BLaER1 (cell line): ENCODE data around the gene HECTD4.

ENCODE experiments used
- H3K27ac ChIP-seq: shearing (Covaris generic); formaldehyde crosslinking; 2 replicates; pipeline ENCODE4 v1.8.1; 2022
- H3K27me3 ChIP-seq: shearing (Covaris generic); formaldehyde crosslinking; 2 replicates; pipeline ENCODE4 v1.8.1; 2022
- H3K36me3 ChIP-seq: shearing (Covaris generic); formaldehyde crosslinking; 2 replicates; pipeline ENCODE4 v1.8.1; 2022
- H3K4me1 ChIP-seq: shearing (Covaris generic); formaldehyde crosslinking; 2 replicates; pipeline ENCODE4 v1.8.1; 2022
- H3K4me2 ChIP-seq: shearing (Covaris generic); formaldehyde crosslinking; 2 replicates; pipeline ENCODE4 v1.8.1; 2022
- H3K4me3 ChIP-seq: shearing (Covaris generic); formaldehyde crosslinking; 2 replicates; pipeline ENCODE4 v1.8.1; 2022
- H3K9ac ChIP-seq: shearing (Covaris generic); formaldehyde crosslinking; 2 replicates; pipeline ENCODE4 v1.8.1; 2022
- H3K9me3 ChIP-seq: shearing (Covaris generic); formaldehyde crosslinking; 2 replicates; pipeline ENCODE4 v1.8.1; 2022
- H4K20me1 ChIP-seq: shearing (Covaris generic); formaldehyde crosslinking; 2 replicates; pipeline ENCODE4 v1.8.1; 2022
- Cebpa-rat ChIP-seq: shearing (Covaris generic); IDR thresholded peaks from 2 replicates; pipeline ENCODE4 v1.8.1; 2022

The HECTD4 gene

DNA sequence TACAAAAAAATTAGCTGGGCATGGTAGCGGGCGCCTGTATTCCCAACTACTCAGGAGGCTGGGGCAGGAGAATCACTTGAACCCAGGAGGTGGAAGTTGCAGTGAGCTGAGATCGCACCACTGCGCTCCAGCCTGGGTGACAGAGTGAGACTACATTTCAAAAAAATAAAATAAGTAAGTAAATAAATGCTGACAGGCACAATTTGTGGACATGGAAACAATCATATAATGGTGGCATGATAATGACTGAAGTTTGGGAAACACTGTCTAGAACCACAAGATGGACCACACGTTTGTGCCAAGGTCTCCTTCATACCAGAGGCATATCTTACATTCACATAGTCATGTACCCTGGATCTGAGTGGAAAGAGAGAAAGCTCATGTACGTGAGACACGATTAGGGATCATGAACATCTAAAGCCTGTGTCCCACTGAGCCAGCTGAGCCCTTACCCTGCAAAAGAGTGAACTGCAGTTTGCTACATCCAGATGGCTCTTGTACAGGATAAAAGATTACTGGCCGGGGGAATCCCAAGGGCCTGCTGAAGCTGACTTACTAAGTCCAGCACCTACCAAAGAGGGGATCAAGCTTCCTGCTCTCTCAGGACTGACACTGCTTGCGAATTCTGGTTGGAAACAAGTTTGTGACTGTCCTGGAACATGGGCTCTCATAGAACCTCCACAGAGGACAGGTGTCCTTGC lies 194.0 kb downstream of the HECTD4 start:
- Histone ChIP-seq H3K27ac (no peak overlapping the region), H3K36me3 (peaks cover 100% of the 10 kb centered on the region)
- TF ChIP-seq Cebpa-rat: no peak

DNA sequence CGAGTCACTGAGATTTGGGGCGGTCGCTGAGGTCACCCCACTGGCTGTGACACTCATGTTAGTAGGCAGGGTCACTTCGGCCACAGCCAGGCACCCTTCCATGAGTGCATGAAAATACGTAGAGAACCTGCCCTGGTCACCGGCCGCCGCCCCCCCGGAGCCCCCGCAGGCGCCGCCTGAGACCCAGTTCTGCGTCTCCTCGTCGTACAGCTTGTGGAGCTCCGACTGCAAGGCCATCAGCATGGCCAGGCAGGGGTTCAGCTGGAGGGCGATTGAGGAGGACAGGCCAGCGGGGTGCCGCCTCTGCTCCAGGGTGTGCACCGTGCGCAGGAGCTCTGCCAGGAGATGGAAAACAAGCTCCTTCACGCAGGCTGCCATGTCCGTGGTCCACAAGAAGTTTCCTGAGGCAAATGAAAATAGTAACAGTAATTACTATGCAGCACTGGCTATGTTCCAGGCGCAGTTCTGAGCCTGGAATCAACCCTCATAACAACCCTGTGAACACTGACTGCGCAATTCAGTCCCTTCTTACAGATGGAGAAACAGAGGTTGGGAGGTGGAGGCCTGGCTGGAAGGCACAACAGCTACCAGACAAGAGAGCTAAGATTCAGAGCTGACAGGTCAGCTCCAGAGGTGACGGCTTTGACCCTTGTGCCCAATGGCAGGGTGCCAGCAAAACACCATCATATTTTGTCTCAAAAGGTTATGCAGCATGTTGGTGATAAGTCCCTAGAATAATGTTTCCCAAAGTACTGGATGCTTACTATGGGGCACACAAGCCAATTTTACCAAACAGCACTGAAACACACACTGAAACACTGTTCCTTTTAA lies 196.9 kb downstream of the HECTD4 start:
- peaks cover 5% of the 10 kb centered on the region; the same call in 1 of the 2 replicates for H4K20me1 ChIP-seq
- H3K4me3 ChIP-seq: no peak overlapping the region
- no peak overlapping the region for H3K4me2 ChIP-seq
- H3K27ac ChIP-seq: no peak overlapping the region
- no peaks in the 10 kb centered on the region for H3K9me3 ChIP-seq
- H3K36me3 ChIP-seq: peaks cover 99% of the 10 kb centered on the region
- no peak overlapping the region for H3K9ac ChIP-seq
- no peaks in the 10 kb centered on the region for H3K27me3 ChIP-seq
- TF ChIP-seq Cebpa-rat: no peak
- no peaks in the 10 kb centered on the region for H3K4me1 ChIP-seq

More for the DNA sequence above, 194.0 kb downstream of the HECTD4 start:
- H3K4me1 ChIP-seq: no peaks in the 10 kb centered on the region
- no peak overlapping the region for H3K4me2 ChIP-seq
- no peak overlapping the region for H3K9ac ChIP-seq
- no peaks in the 10 kb centered on the region for H4K20me1 ChIP-seq
- no peak overlapping the region for H3K4me3 ChIP-seq
- H3K9me3 ChIP-seq: no peaks in the 10 kb centered on the region
- no peaks in the 10 kb centered on the region for H3K27me3 ChIP-seq

DNA sequence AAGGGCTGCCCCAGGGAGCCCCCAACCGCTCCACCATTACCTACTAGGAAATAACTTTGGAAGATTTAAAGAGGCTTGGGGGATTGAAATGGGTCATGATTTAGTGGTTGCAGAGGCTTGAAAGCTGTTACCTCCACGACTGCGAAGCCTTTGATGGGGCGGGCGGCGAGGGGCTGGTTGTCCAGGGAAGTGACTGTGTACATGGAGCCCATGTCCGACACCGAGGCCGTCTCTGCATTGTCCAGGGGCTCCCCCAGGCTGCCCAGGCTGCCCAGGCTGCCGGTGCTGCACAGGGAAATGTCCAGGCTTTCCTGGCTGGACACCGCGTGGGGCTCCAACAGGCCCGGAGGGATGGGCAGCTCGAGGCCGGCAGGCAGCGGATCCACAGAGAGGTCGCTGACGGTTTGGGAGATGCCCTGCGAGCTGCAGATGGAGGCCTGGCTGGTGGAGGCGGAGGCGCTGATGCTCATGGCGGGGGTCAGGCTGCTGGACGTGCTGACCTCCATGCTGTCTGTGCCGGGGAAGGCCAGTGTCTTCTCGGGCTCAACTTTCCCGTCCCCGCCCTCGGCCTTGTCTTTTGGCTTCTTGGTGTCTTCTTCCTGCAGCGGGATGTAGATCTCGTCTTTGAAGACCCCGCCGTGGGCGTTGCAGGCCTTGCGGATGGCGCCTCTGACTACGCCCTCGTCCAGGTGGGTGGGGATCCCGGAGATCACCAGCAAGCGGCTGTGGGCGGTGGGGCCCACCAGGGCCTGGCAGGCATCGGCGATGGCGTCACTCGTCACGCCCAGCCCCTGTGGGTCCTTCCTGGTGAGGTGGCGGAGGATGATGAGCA lies 198.0 kb downstream of the HECTD4 start:
- H4K20me1 ChIP-seq: peaks cover 5% of the 10 kb centered on the region; the same call in 1 of the 2 replicates
- no peak for TF ChIP-seq Cebpa-rat
- H3K36me3 ChIP-seq: peaks cover 99% of the 10 kb centered on the region
- H3K27me3 ChIP-seq: no peaks in the 10 kb centered on the region
- H3K9me3 ChIP-seq: no peaks in the 10 kb centered on the region
- H3K9ac ChIP-seq: no peak overlapping the region
- no peak overlapping the region for H3K27ac ChIP-seq
- no peak overlapping the region for H3K4me3 ChIP-seq
- no peak overlapping the region for H3K4me2 ChIP-seq
- H3K4me1 ChIP-seq: no peaks in the 10 kb centered on the region

DNA sequence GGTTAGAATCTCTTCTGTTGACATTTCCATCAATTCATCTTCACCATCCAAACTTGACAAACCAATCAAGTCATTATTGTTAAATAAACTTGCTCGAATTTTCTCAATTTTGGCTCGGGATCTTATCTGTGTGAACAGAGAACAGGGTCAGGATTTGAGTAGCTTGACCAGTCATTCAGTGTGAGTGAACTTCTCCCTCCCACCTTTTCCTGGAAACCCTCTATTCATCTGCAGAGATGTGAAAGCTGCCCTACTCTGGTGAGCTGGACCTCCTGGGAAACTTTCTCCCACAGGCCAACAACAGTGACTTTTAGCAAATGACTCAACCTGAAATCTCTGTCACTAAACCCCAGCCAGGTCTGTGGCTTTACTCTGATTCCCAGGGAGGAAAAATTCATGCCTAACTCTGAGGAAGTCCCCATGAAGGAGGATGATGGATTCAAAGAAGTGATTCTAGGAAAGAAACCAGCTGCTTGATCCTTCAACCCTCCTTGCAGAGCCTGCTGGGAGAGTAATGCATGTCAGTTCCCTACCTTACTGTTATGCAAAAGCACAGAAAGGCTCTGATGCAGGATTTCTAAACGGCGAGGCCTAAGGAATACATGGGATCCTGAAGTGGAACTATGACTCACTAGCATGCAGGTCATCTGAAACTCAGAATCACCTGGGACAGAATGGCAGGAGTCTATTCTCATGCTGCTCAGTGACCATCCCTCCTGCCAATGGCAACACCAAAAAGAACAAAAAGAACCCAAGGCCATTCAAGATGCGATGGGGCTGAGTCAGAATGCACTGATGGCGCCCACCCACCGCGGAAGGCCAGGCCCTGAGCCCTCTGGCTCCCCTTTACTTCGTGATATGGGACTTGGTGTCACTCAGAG lies 198.8 kb downstream of the HECTD4 start:
- no peak for TF ChIP-seq Cebpa-rat
- Histone ChIP-seq H3K9me3 (no peaks in the 10 kb centered on the region), H4K20me1 (peaks cover 5% of the 10 kb centered on the region; the same call in 1 of the 2 replicates), H3K4me3 (no peak overlapping the region), H3K9ac (no peak overlapping the region), H3K4me2 (no peak overlapping the region), H3K4me1 (no peaks in the 10 kb centered on the region), H3K27ac (no peak overlapping the region), H3K36me3 (peaks cover 99% of the 10 kb centered on the region), H3K27me3 (no peaks in the 10 kb centered on the region)

DNA sequence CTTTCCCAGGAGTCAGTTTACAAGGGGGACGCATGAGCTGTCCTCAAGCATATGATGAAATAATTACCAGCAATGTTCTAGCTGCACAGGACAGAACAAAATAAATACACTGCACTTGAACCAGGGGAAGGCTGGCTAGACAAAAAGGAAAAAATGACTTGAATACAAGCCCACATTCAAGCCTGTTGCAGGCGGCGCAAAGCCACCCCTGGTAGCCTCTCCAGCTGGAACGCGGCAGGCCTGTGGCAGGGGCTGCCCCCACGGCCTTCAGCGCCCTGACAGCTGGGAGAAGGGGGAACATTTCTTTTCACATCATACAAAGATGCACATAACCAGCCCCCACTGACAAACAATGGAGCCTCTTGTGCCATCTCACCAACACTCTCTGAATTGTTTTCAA lies 199.7 kb downstream of the HECTD4 start:
- Histone ChIP-seq H3K27ac (no peak overlapping the region), H3K36me3 (peaks cover 99% of the 10 kb centered on the region), H3K4me2 (no peak overlapping the region), H4K20me1 (peaks cover 5% of the 10 kb centered on the region; the same call in 1 of the 2 replicates), H3K9me3 (no peaks in the 10 kb centered on the region), H3K4me1 (no peaks in the 10 kb centered on the region), H3K9ac (no peak overlapping the region), H3K4me3 (no peak overlapping the region), H3K27me3 (no peaks in the 10 kb centered on the region)
- no peak for TF ChIP-seq Cebpa-rat

DNA sequence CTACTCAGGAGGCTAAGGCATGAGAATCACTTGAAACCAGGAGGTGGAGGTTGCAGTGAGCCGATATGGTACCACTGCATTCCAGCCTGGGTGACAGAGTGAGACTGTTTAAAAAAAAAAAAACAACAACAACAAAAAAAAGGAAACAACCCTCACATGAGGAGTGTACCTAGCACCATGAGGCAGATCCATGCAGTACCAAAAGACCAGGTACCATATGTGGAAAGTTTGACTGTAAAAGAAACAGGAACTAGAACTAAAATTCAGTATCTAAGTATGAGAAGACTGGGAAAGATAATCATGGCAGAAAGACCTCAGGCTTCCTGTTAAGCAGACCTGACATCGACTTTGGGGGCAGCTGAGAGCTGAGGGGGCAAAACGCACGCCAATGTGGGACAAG lies 201.8 kb downstream of the HECTD4 start:
- Histone ChIP-seq H3K27me3 (no peaks in the 10 kb centered on the region), H3K9me3 (no peaks in the 10 kb centered on the region), H4K20me1 (peaks cover 5% of the 10 kb centered on the region; the same call in 1 of the 2 replicates), H3K27ac (no peak overlapping the region), H3K36me3 (peaks cover 99% of the 10 kb centered on the region), H3K4me3 (no peak overlapping the region), H3K9ac (no peak overlapping the region), H3K4me1 (no peaks in the 10 kb centered on the region), H3K4me2 (no peak overlapping the region)
- no peak for TF ChIP-seq Cebpa-rat

DNA sequence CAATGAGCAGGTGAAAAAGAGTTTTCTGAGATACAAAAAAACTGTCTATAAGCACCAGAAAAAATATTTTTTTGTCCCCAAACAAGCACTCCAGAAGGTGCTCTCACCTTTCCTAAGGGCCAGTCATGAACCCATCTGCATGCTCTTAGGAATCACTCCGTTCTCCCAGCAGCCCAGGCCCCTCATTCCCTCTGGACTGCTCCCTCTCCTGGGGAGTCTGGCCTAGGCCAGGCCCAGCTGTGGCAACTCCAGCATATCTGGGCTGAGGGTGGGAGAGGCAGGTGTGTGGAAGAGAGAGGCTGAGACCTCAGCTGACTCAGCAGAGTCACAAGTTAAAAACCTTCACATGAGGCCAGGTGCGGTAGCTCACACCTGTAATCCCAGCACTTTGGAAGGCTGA lies 202.3 kb downstream of the HECTD4 start:
- H4K20me1 ChIP-seq: peaks cover 5% of the 10 kb centered on the region; the same call in 1 of the 2 replicates
- no peak overlapping the region for H3K27ac ChIP-seq
- no peaks in the 10 kb centered on the region for H3K4me1 ChIP-seq
- no peaks in the 10 kb centered on the region for H3K9me3 ChIP-seq
- H3K4me2 ChIP-seq: no peak overlapping the region
- H3K4me3 ChIP-seq: no peak overlapping the region
- no peaks in the 10 kb centered on the region for H3K27me3 ChIP-seq
- H3K36me3 ChIP-seq: peaks cover 99% of the 10 kb centered on the region
- H3K9ac ChIP-seq: no peak overlapping the region
- no peak for TF ChIP-seq Cebpa-rat

DNA sequence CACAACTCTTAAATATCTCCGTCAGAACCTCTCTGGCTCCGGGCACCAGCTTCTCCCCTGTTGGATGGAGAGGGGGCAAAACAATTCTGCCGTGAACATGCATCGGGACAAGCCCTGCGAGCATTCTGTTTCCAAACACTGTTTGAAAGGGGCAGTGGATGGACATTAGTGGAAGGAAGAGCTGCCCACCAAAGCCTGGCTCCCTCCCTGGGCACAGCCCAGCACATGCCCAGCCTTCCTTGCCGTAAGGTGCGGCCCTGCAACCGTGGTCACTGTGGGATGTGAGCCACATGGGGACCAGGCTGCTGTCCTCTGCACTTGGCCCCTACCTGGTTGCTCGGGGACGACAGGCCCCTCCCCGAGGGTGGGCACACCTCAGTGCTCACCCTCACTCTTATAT lies 202.9 kb downstream of the HECTD4 start:
- Histone ChIP-seq H4K20me1 (peaks cover 5% of the 10 kb centered on the region; the same call in 1 of the 2 replicates), H3K9me3 (no peaks in the 10 kb centered on the region), H3K9ac (no peak overlapping the region), H3K36me3 (peaks cover 99% of the 10 kb centered on the region), H3K4me1 (no peaks in the 10 kb centered on the region), H3K27me3 (no peaks in the 10 kb centered on the region), H3K4me3 (no peak overlapping the region), H3K4me2 (no peak overlapping the region), H3K27ac (no peak overlapping the region)
- TF ChIP-seq Cebpa-rat: no peak

DNA sequence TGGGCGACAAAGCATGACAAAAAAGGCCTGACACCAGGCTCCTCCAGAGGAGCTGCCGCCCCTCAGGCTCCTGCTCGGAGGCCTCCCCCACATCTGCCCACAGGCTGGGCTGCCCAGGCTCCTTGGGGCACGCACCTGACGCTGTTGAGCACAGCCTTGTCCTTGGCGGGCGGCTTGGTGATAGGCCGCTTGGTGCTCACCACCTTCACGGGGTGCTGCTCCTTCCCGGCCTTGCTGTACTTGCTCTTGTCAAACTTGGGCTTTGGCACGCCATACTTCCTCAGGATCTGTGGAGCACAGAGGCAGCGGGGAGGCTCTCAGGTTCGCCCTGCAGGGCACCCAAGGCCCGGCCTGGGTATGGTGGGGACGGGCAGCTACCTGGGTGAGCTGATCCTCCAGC lies 203.4 kb downstream of the HECTD4 start:
- Histone ChIP-seq H3K9me3 (no peaks in the 10 kb centered on the region), H4K20me1 (peaks cover 5% of the 10 kb centered on the region; the same call in 1 of the 2 replicates), H3K4me1 (no peaks in the 10 kb centered on the region), H3K27ac (no peak overlapping the region), H3K9ac (no peak overlapping the region), H3K36me3 (peaks cover 99% of the 10 kb centered on the region), H3K27me3 (no peaks in the 10 kb centered on the region), H3K4me2 (no peak overlapping the region), H3K4me3 (no peak overlapping the region)
- no peak for TF ChIP-seq Cebpa-rat
